Duodenal mucosa (tissue), 2 donors: ENCODE measurements around the gene BGN.

ENCODE experiments used
- H3K27ac ChIP-seq: one replicate; pipeline ENCODE4 v1.7.0; 2013; ENCODE audit warnings: low read depth, low read length
- H3K27me3 ChIP-seq, 2 donors: one replicate each; pipeline ENCODE4 v1.7.0; 2013; ENCODE audit warnings: low read length in 2 of 2, control low read depth in 1 of 2; ENCODE audit not compliant: insufficient read depth in 2 of 2, control insufficient read depth in 1 of 2
- H3K36me3 ChIP-seq, 2 donors: one replicate each; pipeline ENCODE4 v1.7.0; 2013; ENCODE audit warnings: low read length in 2 of 2, control low read depth in 1 of 2; ENCODE audit not compliant: insufficient read depth in 2 of 2, control insufficient read depth in 1 of 2
- H3K4me1 ChIP-seq, 2 donors: one replicate each; pipeline ENCODE4 v1.7.0; 2013; ENCODE audit warnings: low read length in 2 of 2, control low read depth in 1 of 2; ENCODE audit not compliant: insufficient read depth in 2 of 2, control insufficient read depth in 1 of 2
- H3K4me3 ChIP-seq, 2 donors: one replicate each; pipeline ENCODE4 v1.7.0; 2013; ENCODE audit warnings: low read length in 2 of 2, low read depth in 1 of 2
- H3K9ac ChIP-seq, 2 donors: one replicate each; pipeline ENCODE4 v1.7.0; 2013; ENCODE audit warnings: low read length in 2 of 2, low read depth in 1 of 2
- H3K9me3 ChIP-seq, 2 donors: one replicate each; pipeline ENCODE4 v1.7.0; 2013; ENCODE audit warnings: low read length in 2 of 2, control low read depth in 1 of 2; ENCODE audit not compliant: control insufficient read depth in 1 of 2

The BGN gene

GRCh38 chrX:153481043-153481442, 13.7 kb upstream of the BGN start:
- Histone ChIP-seq H3K27ac (no peak overlapping the region), H3K4me1 (no peaks in the 10 kb centered on the region), H3K9ac (no peak overlapping the region), H3K27me3 (no peaks in the 10 kb centered on the region), H3K9me3 (no peaks in the 10 kb centered on the region), H3K4me3 (no peak overlapping the region), H3K36me3 (no peaks in the 10 kb centered on the region)

GRCh38 chrX:153482376-153483015, 12.3 kb upstream of the BGN start:
- no peaks in the 10 kb centered on the region for H3K9me3 ChIP-seq
- H3K36me3 ChIP-seq, result no peaks in the 10 kb centered on the region
- H3K4me3 ChIP-seq, result no peak overlapping the region
- no peak overlapping the region for H3K9ac ChIP-seq
- no peak overlapping the region for H3K27ac ChIP-seq
- no peaks in the 10 kb centered on the region for H3K4me1 ChIP-seq
- no peaks in the 10 kb centered on the region for H3K27me3 ChIP-seq

DNA sequence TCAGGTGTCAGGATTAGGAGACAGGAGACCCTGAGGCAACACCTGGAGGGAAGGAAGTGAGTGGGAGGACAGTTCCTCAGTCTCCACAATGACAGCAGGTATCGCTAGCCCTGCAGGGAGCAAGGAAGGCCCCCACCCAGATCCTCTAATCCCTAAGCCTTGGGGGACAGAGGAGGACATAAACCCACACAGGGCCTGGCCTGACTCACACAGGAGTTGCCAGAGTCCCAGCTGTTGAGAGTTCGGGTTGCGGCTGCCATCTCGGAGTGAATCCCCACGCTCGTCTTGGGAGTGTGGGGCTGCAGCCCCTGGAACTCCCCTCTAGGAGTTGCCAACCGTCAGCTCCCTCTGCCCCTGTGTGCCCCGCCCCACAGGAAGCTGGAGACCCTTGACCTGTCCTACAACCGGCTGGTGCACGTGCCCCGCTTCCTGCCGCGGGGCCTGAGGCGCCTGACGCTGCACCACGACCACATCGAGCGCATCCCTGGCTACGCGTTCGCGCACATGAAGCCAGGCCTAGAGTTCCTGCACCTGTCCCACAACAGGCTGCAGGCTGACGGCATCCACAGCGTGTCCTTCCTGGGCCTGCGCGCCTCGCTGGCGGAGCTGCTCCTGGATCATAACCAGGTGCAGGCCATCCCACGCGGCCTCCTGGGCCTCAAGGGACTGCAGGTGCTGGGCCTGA, 9.2 kb upstream of the BGN start:
- H3K9me3 ChIP-seq, result no peaks in the 10 kb centered on the region
- no peaks in the 10 kb centered on the region for H3K36me3 ChIP-seq
- H3K27me3 ChIP-seq, result no peaks in the 10 kb centered on the region
- no peak overlapping the region for H3K4me3 ChIP-seq
- H3K9ac ChIP-seq, result no peak overlapping the region
- no peak overlapping the region for H3K27ac ChIP-seq
- no peaks in the 10 kb centered on the region for H3K4me1 ChIP-seq

GRCh38 chrX:153486171-153486570, 8.6 kb upstream of the BGN start:
- Histone ChIP-seq H3K36me3 (no peaks in the 10 kb centered on the region), H3K27me3 (no peaks in the 10 kb centered on the region), H3K4me1 (no peaks in the 10 kb centered on the region), H3K9ac (no peak overlapping the region), H3K27ac (no peak overlapping the region), H3K4me3 (no peak overlapping the region), H3K9me3 (no peaks in the 10 kb centered on the region)

DNA sequence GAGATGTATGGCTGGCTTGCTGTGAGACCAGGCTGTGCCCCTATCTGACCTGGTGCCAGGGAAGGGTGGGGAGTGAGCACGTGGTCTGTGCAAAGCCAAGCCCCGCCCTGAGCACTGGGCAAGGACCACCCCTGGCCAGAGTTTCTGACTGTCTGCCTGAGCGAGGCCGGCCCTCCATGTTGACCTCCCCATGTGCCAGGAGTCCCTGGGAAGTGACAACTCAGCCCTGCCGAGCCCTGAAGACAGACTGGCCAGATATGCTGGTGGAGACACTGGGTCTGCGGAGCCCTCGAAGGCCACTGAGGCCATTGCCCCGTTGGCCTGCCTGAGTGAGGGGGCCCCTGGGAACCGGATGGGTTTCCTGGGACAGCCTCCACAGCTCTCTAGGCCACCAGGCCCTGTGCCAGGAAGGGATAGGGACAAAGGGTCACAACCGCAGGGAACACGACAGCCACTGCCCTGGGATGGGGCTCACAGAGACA, 7.1 kb upstream of the BGN start:
- Histone ChIP-seq H3K9ac (no peak overlapping the region), H3K4me1 (no peaks in the 10 kb centered on the region), H3K9me3 (no peaks in the 10 kb centered on the region), H3K36me3 (no peaks in the 10 kb centered on the region), H3K27me3 (no peaks in the 10 kb centered on the region), H3K27ac (no peak overlapping the region), H3K4me3 (no peak overlapping the region)

DNA sequence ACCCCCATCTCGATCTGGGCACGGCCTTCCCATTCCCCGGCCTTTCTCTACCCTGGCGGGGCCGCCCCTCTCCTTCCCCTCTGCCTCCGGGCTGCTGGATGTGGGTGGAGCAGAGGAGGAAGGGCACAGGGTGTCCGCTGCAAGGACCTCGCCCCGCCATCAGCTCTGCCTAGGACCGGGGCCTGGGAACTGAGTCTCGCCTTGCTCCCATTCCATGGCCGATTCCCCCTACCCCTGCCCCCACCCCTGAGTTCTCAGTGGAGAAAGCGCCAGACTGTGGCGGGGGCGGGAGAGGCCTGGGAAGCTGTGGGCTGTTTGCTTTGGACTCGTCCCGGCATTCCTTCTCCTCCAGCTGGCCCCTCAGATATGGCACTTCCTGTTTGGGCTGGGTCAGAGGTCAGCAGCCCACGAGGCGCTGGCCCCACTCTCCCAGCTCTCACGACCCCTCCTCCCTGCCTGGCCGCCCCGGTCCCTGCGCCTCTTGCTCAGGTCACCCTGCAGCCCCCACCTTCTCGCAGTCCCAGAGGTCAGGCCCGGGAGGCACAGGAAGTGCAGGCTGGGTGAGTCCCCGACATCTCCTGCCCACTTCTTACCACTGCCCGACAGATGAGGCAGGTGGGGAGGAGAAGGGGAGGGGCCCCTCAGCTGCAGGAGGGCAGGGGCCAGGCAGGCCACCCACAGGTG, 6.4 kb upstream of the BGN start:
- no peaks in the 10 kb centered on the region for H3K9me3 ChIP-seq
- H3K27ac ChIP-seq, result no peak overlapping the region

DNA sequence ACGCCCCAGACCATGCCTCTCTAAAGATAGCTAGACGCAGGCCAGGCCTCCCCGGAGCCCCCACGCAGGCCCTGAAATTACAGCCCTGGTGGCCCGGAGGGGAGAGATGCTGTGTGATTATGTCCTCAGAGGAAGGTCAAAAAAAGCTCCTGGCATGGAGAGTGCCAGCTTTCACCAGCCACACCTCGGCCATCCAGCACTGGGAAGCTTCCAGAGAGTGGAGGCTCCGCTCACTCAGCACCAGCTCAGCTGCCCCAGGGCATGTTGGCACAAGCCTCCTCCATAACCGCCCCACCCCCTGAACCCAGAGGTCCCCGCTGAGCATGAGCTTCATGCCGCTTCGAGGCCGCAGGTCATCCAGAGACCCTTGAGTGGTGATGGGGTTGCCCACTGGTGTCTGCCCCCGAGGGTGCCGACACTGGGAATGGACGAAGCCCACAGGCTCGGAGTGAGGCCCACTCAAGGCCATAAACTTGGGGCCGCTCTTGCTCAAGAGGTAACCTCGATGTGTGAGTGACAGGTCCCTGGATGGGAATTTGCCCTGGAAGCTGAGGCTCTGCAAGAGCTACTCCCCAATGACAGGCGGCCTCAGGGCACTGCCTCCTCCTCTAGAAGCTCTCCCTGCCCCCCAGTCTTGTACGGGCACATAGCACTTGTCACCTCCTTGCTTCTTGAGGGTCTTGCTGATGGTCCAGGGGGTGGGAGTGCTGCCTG, 4.4 kb upstream of the BGN start:
- Histone ChIP-seq H3K36me3 (no peaks in the 10 kb centered on the region), H3K27ac (no peak overlapping the region), H3K4me1 (no peaks in the 10 kb centered on the region), H3K27me3 (no peaks in the 10 kb centered on the region), H3K9ac (no peak overlapping the region), H3K4me3 (no peak overlapping the region), H3K9me3 (no peaks in the 10 kb centered on the region)

More for the DNA sequence above, 6.4 kb upstream of the BGN start:
- H3K27me3 ChIP-seq, result no peaks in the 10 kb centered on the region
- H3K36me3 ChIP-seq, result no peaks in the 10 kb centered on the region
- no peak overlapping the region for H3K9ac ChIP-seq
- no peaks in the 10 kb centered on the region for H3K4me1 ChIP-seq
- no peak overlapping the region for H3K4me3 ChIP-seq

- Histone ChIP-seq H3K4me3 (no peak overlapping the region), H3K36me3 (no peaks in the 10 kb centered on the region), H3K4me1 (no peaks in the 10 kb centered on the region), H3K27me3 (no peaks in the 10 kb centered on the region), H3K27ac (no peak overlapping the region), H3K9ac (no peak overlapping the region), H3K9me3 (no peaks in the 10 kb centered on the region)
These were observed 3.3 kb upstream of the BGN start for GRCh38 chrX:153491351-153491914.

GRCh38 chrX:153491918-153492317, 2.9 kb upstream of the BGN start:
- H3K4me3 ChIP-seq, result no peak overlapping the region
- H3K27me3 ChIP-seq, result no peaks in the 10 kb centered on the region
- no peaks in the 10 kb centered on the region for H3K9me3 ChIP-seq
- H3K4me1 ChIP-seq, result no peaks in the 10 kb centered on the region
- H3K36me3 ChIP-seq, result no peaks in the 10 kb centered on the region
- H3K27ac ChIP-seq, result no peak overlapping the region
- no peak overlapping the region for H3K9ac ChIP-seq
